Neural progenitor cell (in vitro differentiated cells): ENCODE measurements around the gene CSRNP3. TPM values are rescaled to one million over a fixed set of nuclear protein-coding genes. Genes with fewer than 3 reads are reported as not detected.
A peak's percentile ranks its signal among the peaks of the same experiment; 100 is the strongest.

Source experiments
- DNase-seq: peaks from one replicate; pipeline ENCODE4 v3.0.0-alpha.2; 2016; ENCODE audit warnings: low spot score
- H2AFZ ChIP-seq: fragments of 200-600 bp; sonication (generic); replicated peaks from 2 replicates; pipeline ENCODE4 v1.6.1; 2016; ENCODE audit warnings: antibody characterized with exemption
- H3F3A ChIP-seq: fragments of 200-600 bp; sonication (generic); 2 replicates; pipeline ENCODE4 v1.6.1; 2016; ENCODE audit warnings: antibody characterized with exemption, low read depth
- H3K27ac ChIP-seq: fragments of 200-600 bp; sonication (generic); 2 replicates; pipeline ENCODE4 v1.5.1; 2016; ENCODE audit warnings: mild to moderate bottlenecking
- H3K27me3 ChIP-seq: fragments of 200-600 bp; sonication (generic); 2 replicates; pipeline ENCODE4 v1.6.1; 2016; ENCODE audit warnings: mild to moderate bottlenecking, moderate library complexity
- H3K36me3 ChIP-seq: fragments of 200-600 bp; sonication (generic); 2 replicates; pipeline ENCODE4 v1.5.1; 2016
- H3K4me1 ChIP-seq: fragments of 200-600 bp; sonication (generic); 2 replicates; pipeline ENCODE4 v1.6.1; 2016; ENCODE audit warnings: mixed run types
- H3K4me2 ChIP-seq: fragments of 200-600 bp; sonication (generic); 2 replicates; pipeline ENCODE4 v1.6.1; 2016
- H3K4me3 ChIP-seq: fragments of 200-600 bp; sonication (generic); 2 replicates; pipeline ENCODE4 v1.5.1; 2016
- H3K79me2 ChIP-seq: fragments of 200-600 bp; sonication (generic); 2 replicates; pipeline ENCODE4 v1.6.1; 2016; ENCODE audit warnings: low read depth
- H3K9ac ChIP-seq: fragments of 200-600 bp; sonication (generic); 2 replicates; pipeline ENCODE4 v1.6.1; 2016
- H3K9me3 ChIP-seq: fragments of 200-600 bp; sonication (generic); 2 replicates; pipeline ENCODE4 v1.5.1; 2016; ENCODE audit warnings: low read depth
- H4K20me1 ChIP-seq: fragments of 200-600 bp; sonication (generic); 2 replicates; pipeline ENCODE4 v1.6.1; 2016; ENCODE audit warnings: low read depth
- H3K27ac Mint-ChIP-seq: 3 replicates; pipeline ENCODE4 v1.8.0; 2021; ENCODE audit warnings: mixed read lengths
- H3K27me3 Mint-ChIP-seq: 2 replicates; pipeline ENCODE4 v1.8.0; 2022; ENCODE audit warnings: low read depth, mild to moderate bottlenecking, inconsistent platforms, moderate library complexity, mixed read lengths; ENCODE audit not compliant: insufficient read depth
- H3K36me3 Mint-ChIP-seq: 3 replicates; pipeline ENCODE4 v1.8.0; 2021; ENCODE audit warnings: mixed read lengths
- H3K4me1 Mint-ChIP-seq: 3 replicates; pipeline ENCODE4 v1.8.0; 2021; ENCODE audit warnings: mixed read lengths
- H3K4me3 Mint-ChIP-seq: 3 replicates; pipeline ENCODE4 v1.8.0; 2021; ENCODE audit warnings: mild to moderate bottlenecking, moderate library complexity, mixed read lengths
- H3K9me3 Mint-ChIP-seq: 3 replicates; pipeline ENCODE4 v1.8.0; 2020; ENCODE audit warnings: mixed read lengths
- EZH2 ChIP-seq: fragments of 200-600 bp; sonication (generic); IDR thresholded peaks from 2 replicates; pipeline ENCODE4 v1.6.1; 2017; ENCODE audit warnings: antibody characterized with exemption, mild to moderate bottlenecking, moderate library complexity
- EZH2phosphoT487 ChIP-seq: fragments of 200-600 bp; sonication (generic); IDR thresholded peaks from 2 replicates; pipeline ENCODE4 v1.6.1; 2017; ENCODE audit warnings: antibody characterized with exemption
- total RNA-seq: library from RNA; depleted of rRNA; stranded (reverse); fragments of >200 nt; gene quantifications from 2 replicates; pipeline ENCODE4 v1.2.3, GENCODE V29; 2015; ENCODE audit warnings: low replicate concordance
- TF ChIP-seq, protein P1 (sequence below): fragments of 200-600 bp; sonication (generic); IDR thresholded peaks from 2 replicates; pipeline ENCODE4 v1.5.1; 2017; ENCODE audit warnings: antibody characterized with exemption, mild to moderate bottlenecking

Gene CSRNP3
- total RNA-seq, 1 donor from 2014 or later = 16.9 TPM

DNA sequence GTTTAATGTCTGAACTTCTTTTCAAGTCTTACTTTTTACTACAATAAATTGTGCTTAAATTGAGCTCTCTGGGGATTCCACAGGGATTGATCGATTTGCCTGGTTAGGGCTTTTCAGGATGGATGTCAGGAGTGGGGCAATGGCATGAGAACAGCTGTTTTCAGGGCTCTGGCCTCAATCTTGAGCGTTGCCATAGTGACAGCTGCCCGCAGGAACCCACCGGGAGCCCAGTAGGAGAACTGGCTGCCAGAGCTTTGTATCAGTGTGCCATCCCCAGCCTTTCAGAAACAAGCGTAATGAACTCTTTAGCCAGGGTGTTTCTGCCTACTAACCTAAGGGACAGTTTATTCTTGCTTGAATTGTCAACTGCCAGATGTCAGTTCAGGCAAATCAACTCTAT lies 231.0 kb downstream of the CSRNP3 start:
- no peak for TF ChIP-seq EZH2
- TF ChIP-seq, protein P1, sequence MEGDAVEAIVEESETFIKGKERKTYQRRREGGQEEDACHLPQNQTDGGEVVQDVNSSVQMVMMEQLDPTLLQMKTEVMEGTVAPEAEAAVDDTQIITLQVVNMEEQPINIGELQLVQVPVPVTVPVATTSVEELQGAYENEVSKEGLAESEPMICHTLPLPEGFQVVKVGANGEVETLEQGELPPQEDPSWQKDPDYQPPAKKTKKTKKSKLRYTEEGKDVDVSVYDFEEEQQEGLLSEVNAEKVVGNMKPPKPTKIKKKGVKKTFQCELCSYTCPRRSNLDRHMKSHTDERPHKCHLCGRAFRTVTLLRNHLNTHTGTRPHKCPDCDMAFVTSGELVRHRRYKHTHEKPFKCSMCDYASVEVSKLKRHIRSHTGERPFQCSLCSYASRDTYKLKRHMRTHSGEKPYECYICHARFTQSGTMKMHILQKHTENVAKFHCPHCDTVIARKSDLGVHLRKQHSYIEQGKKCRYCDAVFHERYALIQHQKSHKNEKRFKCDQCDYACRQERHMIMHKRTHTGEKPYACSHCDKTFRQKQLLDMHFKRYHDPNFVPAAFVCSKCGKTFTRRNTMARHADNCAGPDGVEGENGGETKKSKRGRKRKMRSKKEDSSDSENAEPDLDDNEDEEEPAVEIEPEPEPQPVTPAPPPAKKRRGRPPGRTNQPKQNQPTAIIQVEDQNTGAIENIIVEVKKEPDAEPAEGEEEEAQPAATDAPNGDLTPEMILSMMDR = no peak
- no peak for TF ChIP-seq EZH2phosphoT487
- Mint-ChIP-seq H3K4me3 (peak overlapping the region; percentile 28), H3K27ac (peak overlapping the region; percentile 57), H3K36me3 (no peaks in the 10 kb centered on the region), H3K27me3 (peaks cover 4% of the 10 kb centered on the region), H3K9me3 (peaks cover 4% of the 10 kb centered on the region), H3K4me1 (peaks cover 45% of the 10 kb centered on the region)
- Histone ChIP-seq H3K36me3 (no peaks in the 10 kb centered on the region), H3K9ac (no peak overlapping the region), H2AFZ (no peak overlapping the region), H3K9me3 (no peaks in the 10 kb centered on the region), H3K4me3 (no peak overlapping the region), H3F3A (peaks cover 37% of the 10 kb centered on the region), H4K20me1 (no peaks in the 10 kb centered on the region), H3K79me2 (no peaks in the 10 kb centered on the region), H3K27ac (peak overlapping the region; percentile 85), H3K27me3 (no peaks in the 10 kb centered on the region), H3K4me2 (peak overlapping the region; percentile 15), H3K4me1 (peaks cover 52% of the 10 kb centered on the region)
- DNase-seq = peak; percentile 58

DNA sequence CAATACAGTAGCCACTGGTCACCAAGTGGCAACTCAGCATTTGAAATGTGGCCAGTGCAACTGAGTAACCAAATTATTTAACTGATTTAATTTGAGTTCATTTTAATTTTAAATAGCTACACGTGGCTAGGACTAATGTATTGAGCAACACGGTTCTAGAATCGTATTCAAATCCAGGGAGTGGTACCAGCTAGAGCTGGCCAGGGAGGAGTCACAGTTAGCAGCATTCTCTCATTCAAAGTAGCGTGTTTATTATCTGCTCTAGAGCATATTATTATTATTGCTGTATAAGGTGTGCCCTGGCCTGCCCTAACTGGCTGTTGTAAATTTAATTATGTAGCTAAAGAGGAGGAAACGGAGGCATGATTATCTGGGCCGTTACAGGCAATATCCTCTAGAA lies 231.6 kb downstream of the CSRNP3 start:
- Histone ChIP-seq H3K9ac (no peak overlapping the region), H3K27ac (no peak overlapping the region), H3K9me3 (no peaks in the 10 kb centered on the region), H3K4me1 (peaks cover 52% of the 10 kb centered on the region), H3K4me2 (peak overlapping the region; percentile 15), H3K79me2 (no peaks in the 10 kb centered on the region), H2AFZ (no peak overlapping the region), H3K36me3 (no peaks in the 10 kb centered on the region), H3K4me3 (no peak overlapping the region), H3K27me3 (no peaks in the 10 kb centered on the region), H4K20me1 (no peaks in the 10 kb centered on the region), H3F3A (peaks cover 37% of the 10 kb centered on the region)
- no peak for DNase-seq
- TF ChIP-seq EZH2 (no peak), EZH2phosphoT487 (no peak)
- TF ChIP-seq, protein P1 = no peak
- Mint-ChIP-seq H3K4me1 (peaks cover 42% of the 10 kb centered on the region), H3K36me3 (no peaks in the 10 kb centered on the region), H3K27me3 (peaks cover 4% of the 10 kb centered on the region), H3K9me3 (peaks cover 1% of the 10 kb centered on the region), H3K4me3 (no peak overlapping the region), H3K27ac (peak overlapping the region; percentile 19)

DNA sequence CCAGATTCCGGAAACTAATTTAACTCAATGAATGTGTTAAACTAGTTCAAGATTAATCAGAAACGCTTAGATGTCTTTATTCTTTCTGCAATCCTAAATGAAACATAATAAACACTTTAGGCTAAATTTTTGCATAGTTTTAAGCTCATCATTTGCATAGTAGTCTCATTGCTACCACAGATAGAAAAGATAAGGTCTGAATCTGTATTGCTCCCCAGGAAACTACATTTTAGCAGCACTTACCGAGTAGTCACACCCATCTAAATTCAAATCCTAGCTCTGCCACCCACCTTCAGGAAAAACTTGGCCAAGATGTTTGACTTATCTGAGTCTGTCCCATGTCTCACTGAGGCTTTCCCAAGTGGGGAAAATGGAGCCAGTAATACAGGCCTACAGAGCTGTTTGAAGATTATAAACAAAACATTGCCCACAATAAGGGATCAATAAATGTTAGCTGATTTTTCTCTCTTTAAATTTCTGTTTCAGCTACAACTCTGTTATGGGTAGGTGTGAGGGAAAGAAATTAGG lies 237.5 kb downstream of the CSRNP3 start:
- H2AFZ ChIP-seq = no peak overlapping the region
- no peaks in the 10 kb centered on the region for H3K4me1 Mint-ChIP-seq
- TF ChIP-seq, protein P1 = no peak
- TF ChIP-seq EZH2phosphoT487 (no peak), EZH2 (no peak)
- H3K36me3 Mint-ChIP-seq = no peaks in the 10 kb centered on the region
- H3F3A ChIP-seq = no peaks in the 10 kb centered on the region
- H3K79me2 ChIP-seq = no peaks in the 10 kb centered on the region
- no peak overlapping the region for H3K27ac Mint-ChIP-seq
- H3K4me3 Mint-ChIP-seq = no peak overlapping the region
- H3K4me2 ChIP-seq = no peak overlapping the region
- no peaks in the 10 kb centered on the region for H4K20me1 ChIP-seq
- no peaks in the 10 kb centered on the region for H3K27me3 Mint-ChIP-seq
- H3K27me3 ChIP-seq = no peaks in the 10 kb centered on the region
- H3K4me3 ChIP-seq = no peak overlapping the region
- H3K4me1 ChIP-seq = no peaks in the 10 kb centered on the region
- H3K9me3 Mint-ChIP-seq = peaks cover 2% of the 10 kb centered on the region
- no peaks in the 10 kb centered on the region for H3K36me3 ChIP-seq
- H3K27ac ChIP-seq = no peak overlapping the region
- no peak overlapping the region for H3K9ac ChIP-seq
- no peaks in the 10 kb centered on the region for H3K9me3 ChIP-seq
- no peak for DNase-seq
